Karpas-422 (cell line): ENCODE measurements around the gene PAXX. TPM values are rescaled to one million over a fixed set of nuclear protein-coding genes. Genes with fewer than 3 reads are reported as not detected.

Experiments
- DNase-seq: peaks from one replicate; pipeline ENCODE4 v3.0.0-alpha.2; 2015
- H2AFZ ChIP-seq: fragments of 200-600 bp; sonication (generic); 2 replicates; pipeline ENCODE4 v1.6.1; 2014; ENCODE audit warnings: antibody characterized with exemption, low read length, mixed read lengths
- H3K27ac ChIP-seq: fragments of 200-600 bp; sonication (generic); 2 replicates; pipeline ENCODE4 v1.5.1; 2014; ENCODE audit warnings: mild to moderate bottlenecking, low read length, moderate library complexity
- H3K27me3 ChIP-seq: fragments of 200-600 bp; sonication (generic); 2 replicates; pipeline ENCODE4 v1.6.1; 2014; ENCODE audit warnings: low read length, mixed read lengths
- H3K36me3 ChIP-seq: fragments of 200-600 bp; sonication (generic); 2 replicates; pipeline ENCODE4 v1.6.1; 2014; ENCODE audit warnings: low read length, mixed read lengths; ENCODE audit not compliant: insufficient read depth
- H3K4me1 ChIP-seq: fragments of 200-600 bp; sonication (generic); 2 replicates; pipeline ENCODE4 v1.6.1; 2014; ENCODE audit warnings: mild to moderate bottlenecking, low read length, mixed read lengths
- H3K4me2 ChIP-seq: fragments of 200-600 bp; sonication (generic); 2 replicates; pipeline ENCODE4 v1.6.1; 2014; ENCODE audit warnings: low read length, low read depth, mild to moderate bottlenecking; ENCODE audit not compliant: poor library complexity, severe bottlenecking
- H3K4me3 ChIP-seq: fragments of 200-600 bp; sonication (generic); 2 replicates; pipeline ENCODE4 v1.5.1; 2014; ENCODE audit warnings: mild to moderate bottlenecking, antibody characterized with exemption, low read length, mixed read lengths
- H3K79me2 ChIP-seq: fragments of 200-600 bp; sonication (generic); 2 replicates; pipeline ENCODE4 v1.6.1; 2014; ENCODE audit warnings: mild to moderate bottlenecking, low read length, mixed read lengths
- H3K9ac ChIP-seq: fragments of 200-600 bp; sonication (generic); 2 replicates; pipeline ENCODE4 v1.6.0; 2014; ENCODE audit warnings: low read length
- H3K9me2 ChIP-seq: fragments of 200-600 bp; sonication (generic), shearing (Covaris generic); replicated peaks from 2 replicates; pipeline ENCODE4 v1.6.0; 2014; ENCODE audit warnings: mild to moderate bottlenecking, low read length, moderate library complexity; ENCODE audit not compliant: insufficient read depth
- H3K9me3 ChIP-seq: fragments of 300-700, 200-600 bp; sonication (generic); 2 replicates; pipeline ENCODE4 v1.6.1; 2014; ENCODE audit warnings: low read length, mixed read lengths
- H4K20me1 ChIP-seq: fragments of 200-600 bp; sonication (generic); 2 replicates; pipeline ENCODE4 v1.6.1; 2014; ENCODE audit warnings: mild to moderate bottlenecking, antibody characterized with exemption, low read length, low read depth; ENCODE audit not compliant: insufficient read depth
- total RNA-seq: library from RNA; depleted of rRNA; stranded (reverse); fragments of >200 nt; shearing (Covaris generic); gene quantifications from 2 replicates; pipeline ENCODE4 v1.2.3, GENCODE V29; 2014; ENCODE audit warnings: low replicate concordance

PAXX gene
- total RNA-seq, 1 experiment from 2014 or later: 20.1 TPM

DNA sequence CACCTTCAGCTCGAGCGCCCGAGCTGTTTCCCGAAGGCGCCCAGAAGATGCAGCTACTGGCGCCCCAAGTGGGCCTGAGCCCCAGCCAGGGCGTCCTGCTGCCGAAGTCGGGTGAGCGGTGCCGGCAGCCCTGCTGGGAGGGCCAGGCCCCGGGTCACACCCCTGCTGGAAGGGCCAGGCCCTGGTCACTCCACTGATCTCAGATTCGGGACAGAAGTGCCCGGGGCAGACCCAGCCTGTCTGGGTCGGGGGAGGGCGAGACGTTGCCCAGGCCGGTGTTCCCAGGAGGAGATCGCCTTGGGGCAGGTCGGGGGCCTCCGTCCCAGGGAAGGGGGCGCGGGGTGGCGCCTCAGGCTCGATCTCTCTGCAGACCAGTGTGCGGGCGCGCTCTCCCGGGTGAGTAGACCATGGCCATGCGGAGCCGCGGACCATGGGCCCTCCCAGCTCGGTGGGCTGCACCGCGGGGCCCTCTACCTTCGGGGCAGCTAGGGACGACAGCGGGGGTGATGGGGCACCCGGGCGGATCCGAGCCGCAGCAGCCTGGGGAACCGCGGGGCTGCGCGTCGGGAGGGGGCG, 7.1 kb upstream of the PAXX start:
- H3K36me3 ChIP-seq: no peaks in the 10 kb centered on the region
- no peaks in the 10 kb centered on the region for H3K27me3 ChIP-seq
- no peaks in the 10 kb centered on the region for H3K9me3 ChIP-seq
- no peaks in the 10 kb centered on the region for H3K79me2 ChIP-seq
- no peak for DNase-seq
- H3K4me1 ChIP-seq: no peaks in the 10 kb centered on the region
- H2AFZ ChIP-seq: no peak overlapping the region
- H3K27ac ChIP-seq: no peak overlapping the region
- no peaks in the 10 kb centered on the region for H4K20me1 ChIP-seq
- H3K4me3 ChIP-seq: no peak overlapping the region
- H3K9ac ChIP-seq: no peak overlapping the region
- no peak overlapping the region for H3K4me2 ChIP-seq
- H3K9me2 ChIP-seq: no peaks in the 10 kb centered on the region

GRCh38 chr9:136985853-136986252, 6.4 kb upstream of the PAXX start:
- Histone ChIP-seq H3K4me2 (no peak overlapping the region), H3K27ac (no peak overlapping the region), H3K27me3 (no peaks in the 10 kb centered on the region), H3K36me3 (no peaks in the 10 kb centered on the region), H3K79me2 (no peaks in the 10 kb centered on the region), H3K4me1 (no peaks in the 10 kb centered on the region), H2AFZ (no peak overlapping the region), H4K20me1 (no peaks in the 10 kb centered on the region), H3K4me3 (no peak overlapping the region), H3K9ac (no peak overlapping the region), H3K9me2 (no peaks in the 10 kb centered on the region), H3K9me3 (no peaks in the 10 kb centered on the region)
- DNase-seq: no peak

DNA sequence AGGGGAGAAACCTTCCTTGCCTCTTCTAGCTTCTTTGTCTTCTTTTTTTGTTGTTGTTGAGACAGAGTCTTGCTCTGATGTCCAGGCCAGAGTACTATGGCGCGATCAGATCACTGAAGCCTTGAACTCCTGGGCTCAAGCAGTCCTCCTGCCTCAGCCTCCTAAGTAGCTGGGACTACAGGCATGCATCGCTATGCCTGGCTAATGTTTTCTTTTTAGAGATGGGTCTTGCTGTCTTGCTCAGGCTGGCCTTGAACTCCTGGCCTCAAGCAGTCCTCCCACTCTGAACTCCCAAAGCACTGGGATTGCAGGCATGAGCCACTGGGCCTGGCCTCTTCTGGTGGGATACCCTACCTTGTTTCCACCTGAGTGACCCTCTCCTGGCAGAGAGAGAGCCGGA, 3.4 kb upstream of the PAXX start:
- no peaks in the 10 kb centered on the region for H3K9me2 ChIP-seq
- no peak overlapping the region for H3K27ac ChIP-seq
- no peak overlapping the region for H3K4me2 ChIP-seq
- no peaks in the 10 kb centered on the region for H3K36me3 ChIP-seq
- peaks cover 16% of the 10 kb centered on the region for H3K4me1 ChIP-seq
- DNase-seq: no peak
- H4K20me1 ChIP-seq: peaks cover 6% of the 10 kb centered on the region; the same call in 1 of the 2 replicates
- no peak overlapping the region for H2AFZ ChIP-seq
- H3K4me3 ChIP-seq: no peak overlapping the region
- no peaks in the 10 kb centered on the region for H3K27me3 ChIP-seq
- H3K9me3 ChIP-seq: no peaks in the 10 kb centered on the region
- H3K79me2 ChIP-seq: 0 out of 2 replicates have a peak, but pooled peaks cover 5% of the 10 kb centered on the region
- no peak overlapping the region for H3K9ac ChIP-seq

DNA sequence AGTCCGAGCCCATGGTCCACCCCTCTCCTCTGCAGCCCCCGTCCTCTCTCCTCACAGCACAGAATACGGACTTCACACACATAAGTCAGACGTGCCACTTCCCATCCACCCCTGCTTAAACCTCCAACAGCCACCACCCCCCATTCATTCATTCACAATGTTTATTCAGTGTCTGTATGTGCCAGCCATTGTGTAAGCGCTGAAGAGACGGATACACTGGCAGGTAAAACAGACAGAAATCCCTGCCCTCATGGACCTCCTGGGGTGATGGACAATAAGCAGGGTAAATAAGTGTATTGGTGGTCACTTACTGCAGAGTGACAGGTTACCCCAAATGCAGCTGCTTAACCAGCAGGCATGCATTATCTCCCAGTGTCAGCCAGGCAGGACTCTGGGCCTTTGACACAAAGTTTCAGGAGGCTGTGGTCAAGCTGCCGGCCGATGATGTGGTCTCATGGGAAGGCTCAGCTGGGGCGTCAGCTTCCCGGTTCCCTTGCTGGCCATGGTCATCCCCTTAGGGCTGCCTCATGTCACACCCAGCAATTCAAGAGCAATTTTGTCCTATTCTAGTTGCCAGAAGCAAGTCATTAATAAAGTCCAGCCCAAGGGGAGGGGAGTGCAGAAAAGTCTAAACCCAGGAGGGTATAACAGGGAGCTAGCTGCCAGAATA, 1.8 kb upstream of the PAXX start:
- H3K4me1 ChIP-seq: peaks cover 16% of the 10 kb centered on the region
- no peak overlapping the region for H3K4me2 ChIP-seq
- no peaks in the 10 kb centered on the region for H3K9me3 ChIP-seq
- no peak overlapping the region for H2AFZ ChIP-seq
- peaks cover 6% of the 10 kb centered on the region; the same call in 1 of the 2 replicates for H4K20me1 ChIP-seq
- no peaks in the 10 kb centered on the region for H3K27me3 ChIP-seq
- H3K79me2 ChIP-seq: 0 out of 2 replicates have a peak, but pooled peaks cover 5% of the 10 kb centered on the region
- no peak for DNase-seq
- H3K4me3 ChIP-seq: no peak overlapping the region
- H3K36me3 ChIP-seq: no peaks in the 10 kb centered on the region
- H3K9ac ChIP-seq: no peak overlapping the region
- no peaks in the 10 kb centered on the region for H3K9me2 ChIP-seq
- no peak overlapping the region for H3K27ac ChIP-seq

- H4K20me1 ChIP-seq: peaks cover 6% of the 10 kb centered on the region; the same call in 1 of the 2 replicates
- 0 out of 2 replicates have a peak, but pooled peaks cover 5% of the 10 kb centered on the region for H3K79me2 ChIP-seq
- peak overlapping the region; percentile 97 for H3K4me2 ChIP-seq
- no peaks in the 10 kb centered on the region for H3K9me2 ChIP-seq
- no peaks in the 10 kb centered on the region for H3K36me3 ChIP-seq
- no peaks in the 10 kb centered on the region for H3K9me3 ChIP-seq
- H3K9ac ChIP-seq: peak overlapping the region; percentile 84
- peaks cover 21% of the 10 kb centered on the region for H3K4me1 ChIP-seq
- 0 out of 2 replicates have a peak overlapping the region, but pooled peaks have one; percentile 25 for H3K27ac ChIP-seq
- H2AFZ ChIP-seq: peak overlapping the region; percentile 63; the same call in 1 of the 2 replicates
- DNase-seq: no peak
- peak overlapping the region; percentile 90 for H3K4me3 ChIP-seq
- no peaks in the 10 kb centered on the region for H3K27me3 ChIP-seq
Observed at GRCh38 chr9:136992819-136993369, 672 bp downstream of the PAXX start.

GRCh38 chr9:136994180-136994887, 2.1 kb downstream of the PAXX start:
- H3K36me3 ChIP-seq: no peaks in the 10 kb centered on the region
- H3K79me2 ChIP-seq: 0 out of 2 replicates have a peak, but pooled peaks cover 5% of the 10 kb centered on the region
- H3K4me2 ChIP-seq: no peak overlapping the region
- no peaks in the 10 kb centered on the region for H3K9me3 ChIP-seq
- no peak for DNase-seq
- peaks cover 21% of the 10 kb centered on the region for H3K4me1 ChIP-seq
- H3K27me3 ChIP-seq: no peaks in the 10 kb centered on the region
- no peaks in the 10 kb centered on the region for H3K9me2 ChIP-seq
- H2AFZ ChIP-seq: no peak overlapping the region
- peaks cover 6% of the 10 kb centered on the region; the same call in 1 of the 2 replicates for H4K20me1 ChIP-seq
- H3K9ac ChIP-seq: no peak overlapping the region
- no peak overlapping the region for H3K4me3 ChIP-seq
- no peak overlapping the region for H3K27ac ChIP-seq

DNA sequence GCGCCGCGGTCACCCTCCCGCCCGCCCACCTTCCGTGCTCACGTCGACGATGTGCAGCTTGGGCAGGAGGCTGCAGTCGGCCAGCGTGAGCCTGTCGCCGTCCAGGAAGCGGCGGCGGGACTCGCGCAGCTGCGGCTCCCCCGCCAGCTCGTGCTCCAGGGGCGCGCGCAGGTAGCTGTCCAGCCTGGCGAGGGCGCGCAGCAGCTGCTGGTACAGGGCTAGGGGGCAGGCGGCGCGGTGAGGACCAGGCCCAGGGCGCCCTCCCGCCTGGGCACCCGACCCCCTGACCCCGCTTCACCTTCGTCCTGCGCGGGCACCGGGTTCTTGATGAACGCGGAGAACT, 2.6 kb downstream of the PAXX start:
- Histone ChIP-seq H4K20me1 (peaks cover 6% of the 10 kb centered on the region; the same call in 1 of the 2 replicates), H3K27ac (no peak overlapping the region), H3K4me3 (no peak overlapping the region), H3K4me2 (no peak overlapping the region), H3K36me3 (no peaks in the 10 kb centered on the region), H3K27me3 (no peaks in the 10 kb centered on the region), H2AFZ (no peak overlapping the region), H3K9me3 (no peaks in the 10 kb centered on the region), H3K4me1 (peaks cover 21% of the 10 kb centered on the region), H3K79me2 (0 out of 2 replicates have a peak, but pooled peaks cover 5% of the 10 kb centered on the region), H3K9ac (no peak overlapping the region), H3K9me2 (no peaks in the 10 kb centered on the region)
- no peak for DNase-seq

DNA sequence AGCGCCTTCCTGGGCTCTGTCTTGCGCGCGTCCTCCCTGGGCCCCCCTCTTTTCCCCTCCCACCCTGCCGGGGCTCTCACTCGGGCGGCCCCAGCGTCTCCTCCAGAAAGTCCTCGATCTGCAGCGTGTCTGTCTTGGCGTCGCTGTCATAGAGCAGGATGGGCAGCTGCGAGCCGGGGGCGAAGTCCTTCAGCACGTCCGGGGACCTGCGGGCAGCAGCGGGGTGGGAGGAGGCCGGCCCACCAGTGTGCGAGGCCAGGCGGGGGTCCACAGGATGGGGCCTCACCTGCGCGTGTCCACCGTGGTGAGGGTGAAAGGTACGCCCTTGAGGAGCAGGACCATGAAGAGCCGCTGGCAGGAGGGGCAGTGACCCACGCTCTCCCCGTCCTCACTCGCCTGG, 3.1 kb downstream of the PAXX start:
- Histone ChIP-seq H3K9me3 (no peaks in the 10 kb centered on the region), H3K9me2 (no peaks in the 10 kb centered on the region), H3K4me1 (peaks cover 26% of the 10 kb centered on the region), H3K4me2 (no peak overlapping the region), H3K9ac (no peak overlapping the region), H2AFZ (no peak overlapping the region), H3K27me3 (no peaks in the 10 kb centered on the region), H4K20me1 (peaks cover 6% of the 10 kb centered on the region; the same call in 1 of the 2 replicates), H3K4me3 (no peak overlapping the region), H3K79me2 (0 out of 2 replicates have a peak, but pooled peaks cover 5% of the 10 kb centered on the region), H3K27ac (no peak overlapping the region), H3K36me3 (no peaks in the 10 kb centered on the region)
- DNase-seq: no peak
